Activated T-cell treated with anti-CD3 and anti-CD28 coated beads, Interleukin-2, amount 50 U/mL, for 72 hours (primary cell): Measurements from ENCODE around the gene ITPKB. TPM values are rescaled to one million over a fixed set of nuclear protein-coding genes. Genes with fewer than 3 reads are reported as not detected.

ENCODE experiments used
- ATAC-seq, 2 donors: fragments of 150-1000 bp; cut with Tn5 transposase; replicated peaks in 1 of 2; 2 replicates each; pipeline ENCODE4 v1.10.0; 2021; ENCODE audit warnings: moderate library complexity in 2 of 2, mild to moderate bottlenecking in 1 of 2
- DNase-seq, 2 donors: peaks; one replicate each; pipeline ENCODE4 v3.0.0; 2021 to 2022; ENCODE audit warnings: mixed read lengths in 1 of 2
- H3K27ac Mint-ChIP-seq: one replicate; pipeline ENCODE4 v1.8.0; 2022; ENCODE audit warnings: mild to moderate bottlenecking, moderate library complexity, mixed read lengths
- H3K27me3 Mint-ChIP-seq: one replicate; pipeline ENCODE4 v1.8.0; 2022; ENCODE audit warnings: low read depth, mixed read lengths
- H3K36me3 Mint-ChIP-seq, 2 donors: one replicate each; pipeline ENCODE4 v1.8.0; 2022; ENCODE audit warnings: mixed read lengths in 2 of 2, mild to moderate bottlenecking in 1 of 2; ENCODE audit not compliant: insufficient read depth in 2 of 2
- H3K4me1 Mint-ChIP-seq: one replicate; pipeline ENCODE4 v1.8.0; 2022; ENCODE audit warnings: low read depth, mixed read lengths
- H3K4me3 Mint-ChIP-seq, 2 donors: one replicate each; pipeline ENCODE4 v1.8.0; 2022; ENCODE audit warnings: mild to moderate bottlenecking in 2 of 2, mixed read lengths in 2 of 2, moderate library complexity in 2 of 2
- H3K9me3 Mint-ChIP-seq, 2 donors: one replicate each; pipeline ENCODE4 v1.8.0; 2022; ENCODE audit warnings: mixed read lengths in 2 of 2
- total RNA-seq, 2 donors: library from RNA; stranded (reverse); gene quantifications; one replicate each; pipeline ENCODE4 v1.2.3, GENCODE V29; 2022

ITPKB gene
- total RNA-seq, 2 donors from 2014 or later = 50.7 to 58.0 TPM

GRCh38 chr1:226719596-226720387 is 19.3 kb downstream of the ITPKB start:
- Mint-ChIP-seq H3K27me3 (no peaks in the 10 kb centered on the region), H3K4me3 (peak overlapping the region; percentile 20 to 77), H3K27ac (peak overlapping the region; percentile 92), H3K9me3 (no peaks in the 10 kb centered on the region), H3K4me1 (peaks cover 96% of the 10 kb centered on the region), H3K36me3 (peaks cover 11 to 43% of the 10 kb centered on the region in 2 donors)
- ATAC-seq = no peak
- no peak for DNase-seq

GRCh38 chr1:226717256-226717909 is 21.7 kb downstream of the ITPKB start:
- DNase-seq = no peak
- Mint-ChIP-seq H3K4me1 (peaks cover 96% of the 10 kb centered on the region), H3K27me3 (no peaks in the 10 kb centered on the region), H3K9me3 (peaks cover 5 to 6% of the 10 kb centered on the region in 2 donors), H3K36me3 (peaks cover 24 to 51% of the 10 kb centered on the region in 2 donors), H3K4me3 (peak overlapping the region; percentile 78 to 85), H3K27ac (peak overlapping the region; percentile 92)
- ATAC-seq = peak; percentile 49 to 53

- Mint-ChIP-seq H3K27me3 (no peaks in the 10 kb centered on the region), H3K9me3 (peaks cover 5 to 6% of the 10 kb centered on the region in 2 donors), H3K36me3 (peaks cover 20 to 45% of the 10 kb centered on the region in 2 donors), H3K4me1 (peaks cover 96% of the 10 kb centered on the region), H3K4me3 (peak overlapping the region; percentile 78 to 85), H3K27ac (peak overlapping the region; percentile 92)
- ATAC-seq (no peak), DNase-seq (no peak)
These were observed 22.5 kb downstream of the ITPKB start for GRCh38 chr1:226716577-226716976.

- H3K27ac Mint-ChIP-seq = peak overlapping the region; percentile 25
- ATAC-seq (no peak), DNase-seq (no peak)
- peaks cover 5 to 6% of the 10 kb centered on the region in 2 donors for H3K9me3 Mint-ChIP-seq
- H3K36me3 Mint-ChIP-seq = peaks cover 20 to 41% of the 10 kb centered on the region in 2 donors
- peaks cover 99% of the 10 kb centered on the region for H3K4me1 Mint-ChIP-seq
- H3K27me3 Mint-ChIP-seq = no peaks in the 10 kb centered on the region
- peak overlapping the region in 1 of 2 donors; percentile 36 for H3K4me3 Mint-ChIP-seq
These were observed 24.9 kb downstream of the ITPKB start for GRCh38 chr1:226714148-226714547.

GRCh38 chr1:226712742-226713419 is 26.2 kb downstream of the ITPKB start:
- H3K4me3 Mint-ChIP-seq = peak overlapping the region; percentile 56 to 84
- H3K4me1 Mint-ChIP-seq = peaks cover 99% of the 10 kb centered on the region
- H3K9me3 Mint-ChIP-seq = peaks cover 5 to 6% of the 10 kb centered on the region in 2 donors
- no peak for DNase-seq
- no peak for ATAC-seq
- H3K27ac Mint-ChIP-seq = no peak overlapping the region
- no peaks in the 10 kb centered on the region for H3K27me3 Mint-ChIP-seq
- H3K36me3 Mint-ChIP-seq = peaks cover 17 to 35% of the 10 kb centered on the region in 2 donors

GRCh38 chr1:226711976-226712741 is 26.9 kb downstream of the ITPKB start:
- peak; percentile 73 to 80 for ATAC-seq
- peak overlapping the region; percentile 56 to 84 for H3K4me3 Mint-ChIP-seq
- peaks cover 15 to 36% of the 10 kb centered on the region in 2 donors for H3K36me3 Mint-ChIP-seq

GRCh38 chr1:226710501-226710900 is 28.6 kb downstream of the ITPKB start:
- peak overlapping the region; percentile 96 for H3K27ac Mint-ChIP-seq
- peaks cover 17 to 36% of the 10 kb centered on the region in 2 donors for H3K36me3 Mint-ChIP-seq
- DNase-seq (no peak), ATAC-seq (no peak)
- H3K4me3 Mint-ChIP-seq = peak overlapping the region; percentile 79 to 84
- H3K27me3 Mint-ChIP-seq = no peaks in the 10 kb centered on the region
- H3K4me1 Mint-ChIP-seq = peaks cover 88% of the 10 kb centered on the region
- peaks cover 5 to 6% of the 10 kb centered on the region in 2 donors for H3K9me3 Mint-ChIP-seq

More at GRCh38 chr1:226711976-226712741, 26.9 kb downstream of the ITPKB start:
- H3K4me1 Mint-ChIP-seq = peaks cover 98% of the 10 kb centered on the region
- H3K27ac Mint-ChIP-seq = peak overlapping the region; percentile 87
- peaks cover 5 to 6% of the 10 kb centered on the region in 2 donors for H3K9me3 Mint-ChIP-seq
- DNase-seq = peak; percentile 67 to 70
- H3K27me3 Mint-ChIP-seq = no peaks in the 10 kb centered on the region

GRCh38 chr1:226709953-226710352 is 29.1 kb downstream of the ITPKB start:
- DNase-seq (no peak), ATAC-seq (no peak)
- Mint-ChIP-seq H3K4me1 (peaks cover 88% of the 10 kb centered on the region), H3K4me3 (peak overlapping the region; percentile 79 to 84), H3K27ac (peak overlapping the region; percentile 96), H3K9me3 (peaks cover 5 to 6% of the 10 kb centered on the region in 2 donors), H3K36me3 (peaks cover 16 to 32% of the 10 kb centered on the region in 2 donors), H3K27me3 (no peaks in the 10 kb centered on the region)

- peak overlapping the region; percentile 96 for H3K27ac Mint-ChIP-seq
- peak; percentile 24 to 27 for ATAC-seq
- H3K4me1 Mint-ChIP-seq = peaks cover 88% of the 10 kb centered on the region
- no peaks in the 10 kb centered on the region for H3K9me3 Mint-ChIP-seq
- no peak for DNase-seq
- no peaks in the 10 kb centered on the region for H3K27me3 Mint-ChIP-seq
- peak overlapping the region; percentile 79 to 84 for H3K4me3 Mint-ChIP-seq
- peaks cover 7 to 27% of the 10 kb centered on the region in 2 donors for H3K36me3 Mint-ChIP-seq
These were observed 30.1 kb downstream of the ITPKB start for GRCh38 chr1:226708967-226709396.

- DNase-seq = peak in 1 of 2 donors; percentile 49
- H3K4me3 Mint-ChIP-seq = peak overlapping the region; percentile 79 to 84
- H3K27me3 Mint-ChIP-seq = no peaks in the 10 kb centered on the region
These were observed 30.7 kb downstream of the ITPKB start for GRCh38 chr1:226708342-226708780.

GRCh38 chr1:226706684-226707083 is 32.4 kb downstream of the ITPKB start:
- no peak for ATAC-seq
- H3K9me3 Mint-ChIP-seq = no peaks in the 10 kb centered on the region

More at GRCh38 chr1:226708342-226708780, 30.7 kb downstream of the ITPKB start:
- Mint-ChIP-seq H3K27ac (peak overlapping the region; percentile 96), H3K4me1 (peaks cover 85% of the 10 kb centered on the region), H3K36me3 (peaks cover 4 to 21% of the 10 kb centered on the region in 2 donors), H3K9me3 (no peaks in the 10 kb centered on the region)
- ATAC-seq = peak; percentile 75 to 77

More at GRCh38 chr1:226706684-226707083, 32.4 kb downstream of the ITPKB start:
- Mint-ChIP-seq H3K4me1 (peaks cover 82% of the 10 kb centered on the region), H3K36me3 (peaks cover 3 to 17% of the 10 kb centered on the region in 2 donors), H3K4me3 (no peak overlapping the region), H3K27me3 (no peaks in the 10 kb centered on the region), H3K27ac (peak overlapping the region; percentile 67)
- DNase-seq = no peak
